Measurements from ENCODE around the gene ZNF324.
"Not testable (repeated sequence)": the region's sequence is repeated elsewhere in the genome, so short reads cannot be mapped to it uniquely, and the experiment has no call there.

ZNF324 gene

GRCh38 chr19:58507602-58508223 is 40.8 kb downstream of the ZNF324 start:
- not testable (repeated sequence) for DNase-seq

- DNase-seq = no peak
Observed at GRCh38 chr19:58509731-58510083, 42.8 kb downstream of the ZNF324 start.

DNA sequence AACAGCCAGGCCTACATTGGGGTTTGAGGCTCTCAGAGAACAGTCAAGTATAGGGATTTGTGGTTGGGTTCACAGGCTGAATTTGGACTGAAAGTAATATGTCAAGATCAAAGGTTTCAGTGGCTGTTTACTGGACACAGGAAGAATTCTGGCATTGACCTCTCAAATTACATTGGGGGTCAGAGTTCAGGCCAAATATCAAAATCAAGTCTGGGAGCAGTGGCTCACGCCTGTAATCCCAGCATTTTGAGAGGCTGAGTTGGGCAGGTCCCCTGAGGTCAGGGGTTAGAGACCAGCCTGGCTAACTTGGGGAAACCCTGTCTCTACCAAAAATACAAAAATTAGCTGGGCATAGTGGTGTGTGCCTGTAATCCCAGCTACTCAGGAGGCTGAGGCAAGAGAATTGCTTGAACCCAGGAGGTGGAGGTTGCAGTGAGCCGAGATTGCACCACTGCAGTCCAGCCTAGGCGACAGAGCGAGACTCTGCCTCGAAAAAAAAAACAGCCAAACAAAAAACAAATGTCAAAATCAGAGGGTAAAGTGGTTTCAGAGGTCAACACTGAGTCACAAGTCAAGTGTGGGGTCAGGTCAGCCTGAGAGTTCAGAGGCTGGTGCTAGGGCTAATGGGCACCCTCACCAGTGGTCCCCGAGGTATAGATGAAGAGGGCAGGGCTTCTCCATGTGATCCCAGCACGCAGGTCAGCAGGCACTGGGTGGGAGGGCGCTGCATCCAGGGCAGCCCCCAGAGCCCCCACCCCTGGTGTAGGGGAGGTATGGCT is 43.4 kb downstream of the ZNF324 start:
- no peak for DNase-seq

DNA sequence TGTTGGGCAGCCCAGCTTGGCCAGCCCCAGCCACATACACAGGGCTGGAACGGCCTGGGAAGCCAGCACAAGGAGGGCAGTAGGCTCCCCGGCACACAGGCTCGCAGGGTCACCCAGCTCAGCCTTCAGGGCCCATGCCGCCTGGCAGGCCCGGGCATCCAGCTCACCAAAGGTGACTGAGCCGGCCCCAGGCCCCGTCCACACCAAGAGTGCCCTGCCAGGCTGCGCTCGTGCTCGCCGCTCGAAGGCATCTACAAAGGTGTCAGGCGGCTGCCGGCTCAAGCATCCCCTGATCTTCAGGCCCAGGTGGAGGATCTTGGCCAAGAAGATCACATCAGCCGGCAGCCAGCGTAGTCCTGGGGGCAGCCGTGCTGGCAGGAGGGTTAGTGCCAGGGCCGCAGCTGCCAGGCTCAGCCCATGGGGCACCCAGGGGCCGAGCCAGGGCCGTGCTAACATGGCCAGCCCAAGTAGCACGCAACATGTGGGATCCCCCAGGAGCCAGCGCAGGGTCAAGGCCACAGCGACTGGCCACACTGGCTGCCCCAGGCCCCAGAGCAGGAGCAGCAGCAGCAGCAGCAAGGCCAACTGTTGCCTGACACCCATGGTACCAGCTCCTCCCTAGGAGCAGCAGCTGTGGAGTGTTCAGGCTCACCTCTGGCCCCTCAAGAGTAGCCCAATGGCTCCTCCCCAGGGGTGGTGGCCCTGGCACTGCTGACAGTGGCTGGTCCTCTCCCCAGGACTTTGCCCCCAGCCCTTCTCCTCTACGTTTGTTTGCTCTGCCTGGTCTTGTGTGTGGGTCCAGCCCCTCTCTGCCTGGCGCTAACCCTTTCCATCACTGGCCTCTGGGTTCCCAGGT is 44.7 kb downstream of the ZNF324 start, which contains the start of gene SLC27A5:
Gene SLC27A5 (minus strand): TSS at position 640 of the 856 bp plus-strand sequence. CDS start 37 bp downstream, at position 603.
- no peak for DNase-seq

DNA sequence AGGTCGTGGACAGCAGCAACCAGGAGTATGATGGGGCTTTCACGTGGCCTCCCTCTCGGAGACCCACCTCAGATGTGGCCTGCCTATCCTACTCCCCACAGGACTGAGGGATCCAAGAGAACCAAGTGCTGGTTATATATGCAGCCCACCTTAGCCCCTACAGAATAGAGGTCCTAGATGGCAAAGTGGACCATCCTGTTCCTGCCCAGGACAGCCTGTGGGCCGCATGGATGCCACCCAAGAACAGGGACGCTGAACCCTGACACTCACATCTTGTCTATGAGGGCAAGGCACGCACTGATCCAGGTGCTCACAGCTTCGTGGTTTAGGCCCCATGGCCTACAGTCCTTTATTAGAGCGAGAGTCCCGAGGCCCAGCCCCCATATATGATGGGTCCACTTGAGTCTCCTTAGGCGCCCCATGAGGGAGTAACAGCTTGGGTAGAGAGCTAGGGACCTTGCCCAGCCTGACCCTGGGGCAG is 46.4 kb downstream of the ZNF324 start:
- DNase-seq = no peak

DNA sequence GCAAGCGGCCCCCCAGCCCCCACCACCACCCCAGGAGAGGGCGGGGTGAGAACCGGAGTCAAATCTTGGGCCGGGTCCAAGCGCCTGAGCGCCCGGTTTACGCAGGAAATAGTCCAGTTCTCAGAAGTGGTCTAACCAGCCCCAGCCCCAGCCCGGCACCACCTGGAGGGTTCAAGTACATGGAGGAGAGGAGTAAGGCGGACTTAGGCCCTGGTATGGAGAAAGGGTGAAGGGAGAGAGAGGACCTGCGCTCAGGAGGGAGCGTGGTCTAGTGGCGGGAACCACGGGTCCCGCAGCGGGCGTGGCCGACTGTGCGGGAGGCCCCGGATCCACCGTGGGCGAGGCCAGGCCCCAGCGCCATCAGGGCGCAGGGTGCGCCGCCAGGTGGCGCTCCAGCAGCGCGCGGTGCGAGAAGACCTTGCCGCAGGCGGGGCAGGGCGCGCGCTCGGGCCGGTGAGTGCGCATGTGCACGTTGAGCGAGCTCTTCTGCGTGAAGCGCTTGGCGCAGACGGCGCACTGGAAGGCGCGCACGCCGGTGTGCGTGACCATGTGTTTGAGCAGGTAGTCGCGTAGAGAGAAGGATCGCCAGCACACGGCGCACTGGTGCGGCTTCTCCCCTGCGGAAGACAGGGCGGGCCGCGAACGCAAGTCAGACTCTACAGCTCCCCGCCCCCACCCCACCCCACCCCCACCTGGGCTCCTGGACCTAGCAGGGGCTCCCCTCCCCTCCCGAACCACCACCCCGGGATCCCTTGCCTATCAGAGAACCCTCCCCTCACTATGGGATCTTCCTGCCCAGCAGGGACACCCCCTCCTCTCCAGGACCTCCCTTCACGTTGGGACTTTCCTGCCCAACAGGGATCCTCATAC is 47.0 kb downstream of the ZNF324 start:
- DNase-seq = peak; percentile 95

GRCh38 chr19:58514564-58515022 is 47.7 kb downstream of the ZNF324 start:
- no peak for DNase-seq

DNA sequence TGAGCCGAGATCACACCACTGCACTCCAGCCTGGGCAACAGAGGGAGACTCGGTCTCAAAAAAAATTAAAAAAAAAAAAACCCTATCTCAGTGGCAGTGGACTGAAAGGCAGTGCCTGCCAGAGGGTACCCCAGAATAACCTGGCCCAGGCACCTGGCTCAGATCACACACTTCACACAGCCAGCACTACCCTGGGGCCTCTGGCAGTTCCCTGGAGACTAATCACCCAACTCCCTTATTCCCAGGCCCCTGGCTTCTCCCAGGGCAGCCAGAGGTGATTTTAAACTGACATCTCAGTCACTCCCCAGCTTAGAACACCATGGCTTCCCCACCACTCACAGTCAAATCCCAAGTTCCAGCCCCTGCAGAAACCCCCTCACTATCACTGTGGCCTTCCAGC is 48.4 kb downstream of the ZNF324 start:
- DNase-seq = no peak

DNA sequence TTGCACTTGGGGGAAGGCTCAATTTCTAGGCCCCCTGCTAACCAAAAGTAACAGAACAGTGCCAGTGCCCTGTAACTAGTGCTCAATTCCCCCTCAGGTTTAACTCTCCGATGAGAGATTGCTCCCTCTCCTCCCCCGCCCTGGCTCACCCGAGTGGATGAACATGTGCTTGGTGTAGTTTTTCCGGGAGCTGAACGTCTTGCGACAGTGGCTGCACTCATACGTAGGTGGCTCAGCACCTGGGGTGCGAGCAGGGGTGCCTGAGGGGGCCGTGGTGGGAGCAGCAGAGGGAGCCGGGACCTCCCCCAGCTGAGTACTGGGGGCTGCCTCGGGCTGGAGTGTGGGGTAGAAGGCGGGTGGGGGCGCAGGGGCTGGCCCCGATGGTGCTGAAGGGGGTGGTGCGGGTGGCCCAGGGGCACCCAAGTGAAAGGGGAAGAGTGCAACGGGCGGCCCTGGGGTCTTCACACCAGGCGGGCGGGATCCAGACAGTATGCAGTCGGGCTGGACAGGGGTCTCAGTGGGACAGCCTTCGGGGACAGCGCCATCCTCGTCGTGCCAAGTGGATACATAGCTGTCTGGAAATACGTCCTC is 49.5 kb downstream of the ZNF324 start:
- no peak for DNase-seq

DNA sequence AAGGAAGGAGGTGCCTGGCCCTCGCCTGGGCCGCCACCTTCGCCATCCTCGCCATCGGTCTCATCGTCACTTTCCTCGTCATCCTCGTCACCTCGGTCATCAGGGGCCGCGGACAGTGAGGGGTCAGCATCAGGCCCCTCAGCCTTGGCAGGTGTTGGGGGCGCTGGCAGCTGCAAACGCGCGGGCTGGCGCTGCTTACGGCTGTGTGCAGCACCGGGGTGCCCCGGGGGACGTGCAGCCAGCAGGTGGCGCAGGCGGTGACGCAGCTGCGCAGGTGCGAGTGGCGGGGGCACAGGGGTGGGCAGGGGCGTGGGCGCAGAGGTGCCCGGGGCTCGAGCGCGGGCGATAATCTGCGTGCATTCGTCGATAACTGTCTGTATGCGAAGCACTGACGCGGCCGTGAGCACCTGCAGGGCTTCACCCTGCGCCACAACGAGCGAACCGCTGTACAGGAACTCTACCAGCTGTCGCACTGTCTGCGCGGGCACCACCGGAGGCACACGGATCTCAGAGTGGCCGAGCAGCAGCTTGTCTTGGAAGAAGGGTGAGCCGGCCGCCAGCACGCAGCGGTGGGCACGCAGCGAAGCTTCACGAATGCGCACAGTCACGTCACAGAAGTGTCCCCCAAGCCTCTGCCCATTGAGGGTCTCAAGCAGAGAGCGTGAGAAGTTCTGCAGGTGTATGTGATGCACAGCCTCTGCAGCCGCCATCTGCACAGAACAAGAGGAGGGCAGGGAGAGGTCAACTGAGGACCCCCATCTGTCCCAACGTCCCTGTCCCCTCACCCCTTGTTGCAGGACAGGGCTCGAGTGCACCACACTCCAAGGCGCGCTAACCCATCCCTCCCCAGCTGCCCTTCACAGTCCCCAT is 50.3 kb downstream of the ZNF324 start:
- no peak for DNase-seq

GRCh38 chr19:58518256-58519086 is 51.6 kb downstream of the ZNF324 start:
- DNase-seq = no peak

DNA sequence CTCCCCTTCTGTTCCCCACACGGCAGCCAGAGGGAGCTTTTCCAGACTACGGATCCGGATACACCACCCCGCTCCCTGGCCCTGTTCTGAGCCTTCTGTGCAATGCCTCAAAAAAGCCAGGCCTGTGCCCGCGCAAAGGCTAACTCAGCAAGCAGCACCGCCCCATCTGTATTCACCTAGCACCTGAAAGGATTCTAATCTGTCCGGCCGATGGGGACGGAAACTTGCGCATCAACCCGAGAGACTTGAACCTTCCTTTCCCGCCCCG is 52.1 kb downstream of the ZNF324 start:
- peak; percentile 45 for DNase-seq

GRCh38 chr19:58519355-58520256 is 52.7 kb downstream of the ZNF324 start, which contains the start of gene ZBTB45:
Gene ZBTB45 (minus strand): TSS chr19:58519810. CDS start chr19:58517673, 2,137 bp downstream.
- peak; percentile 86 for DNase-seq

DNA sequence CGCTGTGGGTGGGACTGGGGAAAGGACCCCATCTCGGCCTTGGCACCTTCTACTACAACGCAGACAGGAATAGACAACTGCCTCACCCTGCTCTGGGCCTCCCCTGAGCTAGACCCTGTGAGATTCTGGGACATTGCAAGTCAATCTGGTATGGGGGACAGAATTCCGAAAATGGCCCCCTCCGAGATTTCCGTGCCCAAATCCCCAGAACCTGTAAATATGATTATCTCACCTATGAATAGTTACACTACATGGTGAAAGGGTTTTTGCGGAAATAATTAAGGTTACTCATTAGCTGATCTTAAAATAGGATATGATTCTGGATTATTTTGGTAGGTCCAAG is 53.3 kb downstream of the ZNF324 start:
- no peak for DNase-seq

DNA sequence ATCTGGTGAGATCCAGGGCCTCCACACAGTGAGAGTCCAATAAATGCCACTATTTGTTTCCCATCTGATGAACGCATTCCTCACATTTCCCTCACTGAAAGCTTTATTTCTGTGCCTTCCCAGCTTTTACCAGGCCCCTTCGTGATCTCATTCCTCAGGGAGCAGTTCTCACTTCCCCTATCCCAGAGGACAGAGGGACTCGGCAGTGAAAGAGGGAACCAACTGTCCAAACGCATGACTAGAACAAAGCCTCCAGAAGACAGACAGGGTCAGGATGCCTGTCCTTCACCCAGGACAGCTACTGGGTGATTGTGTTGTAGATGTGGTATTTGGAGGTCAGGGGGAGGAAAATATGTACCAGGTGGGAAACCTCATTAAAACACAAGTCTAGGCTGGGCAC is 54.8 kb downstream of the ZNF324 start:
- DNase-seq = no peak

GRCh38 chr19:58522709-58523108 is 55.8 kb downstream of the ZNF324 start:
- DNase-seq = no peak
